ENCODE data around the gene LYPD1.

The LYPD1 gene

GRCh38 chr2:132595186-132595585 lies 74.8 kb downstream of the LYPD1 start:
- DNase-seq (ENCODE audit: low spot score) = no peak
